Measurements from ENCODE around the gene KBTBD8.

Gene KBTBD8

DNA sequence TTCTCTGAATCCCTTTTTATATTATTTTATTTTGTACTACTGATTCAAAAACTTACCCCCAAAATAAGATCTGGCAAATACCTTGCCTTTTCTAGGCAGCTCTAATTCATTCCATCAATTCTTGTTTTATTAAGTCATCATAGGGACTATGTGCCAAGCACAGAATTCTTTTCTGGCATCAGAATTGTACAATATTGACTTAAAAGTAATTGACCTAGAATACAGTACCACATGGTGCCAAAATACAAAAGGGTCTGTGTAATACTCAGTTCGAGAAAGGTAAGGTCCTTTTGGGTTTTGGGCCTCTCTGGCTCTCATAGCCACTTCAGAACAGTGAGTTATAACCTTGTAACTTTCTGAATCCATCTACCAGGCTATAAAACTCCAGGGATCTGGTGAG lies 46.2 kb downstream of the KBTBD8 start:
- TF ChIP-seq, protein P1, sequence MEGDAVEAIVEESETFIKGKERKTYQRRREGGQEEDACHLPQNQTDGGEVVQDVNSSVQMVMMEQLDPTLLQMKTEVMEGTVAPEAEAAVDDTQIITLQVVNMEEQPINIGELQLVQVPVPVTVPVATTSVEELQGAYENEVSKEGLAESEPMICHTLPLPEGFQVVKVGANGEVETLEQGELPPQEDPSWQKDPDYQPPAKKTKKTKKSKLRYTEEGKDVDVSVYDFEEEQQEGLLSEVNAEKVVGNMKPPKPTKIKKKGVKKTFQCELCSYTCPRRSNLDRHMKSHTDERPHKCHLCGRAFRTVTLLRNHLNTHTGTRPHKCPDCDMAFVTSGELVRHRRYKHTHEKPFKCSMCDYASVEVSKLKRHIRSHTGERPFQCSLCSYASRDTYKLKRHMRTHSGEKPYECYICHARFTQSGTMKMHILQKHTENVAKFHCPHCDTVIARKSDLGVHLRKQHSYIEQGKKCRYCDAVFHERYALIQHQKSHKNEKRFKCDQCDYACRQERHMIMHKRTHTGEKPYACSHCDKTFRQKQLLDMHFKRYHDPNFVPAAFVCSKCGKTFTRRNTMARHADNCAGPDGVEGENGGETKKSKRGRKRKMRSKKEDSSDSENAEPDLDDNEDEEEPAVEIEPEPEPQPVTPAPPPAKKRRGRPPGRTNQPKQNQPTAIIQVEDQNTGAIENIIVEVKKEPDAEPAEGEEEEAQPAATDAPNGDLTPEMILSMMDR (IDR thresholded peaks at IDR 0.05; ENCODE audit: borderline replicate concordance, control extremely low read depth, extremely low read depth, insufficient read depth, missing control alignments): no peak
- in situ Hi-C loops (cut with MboI; ENCODE audit: low sequenced_read_pairs, unreplicated experiment): no loop called here
- DNase-seq (ENCODE audit: low spot score): no peak

DNA sequence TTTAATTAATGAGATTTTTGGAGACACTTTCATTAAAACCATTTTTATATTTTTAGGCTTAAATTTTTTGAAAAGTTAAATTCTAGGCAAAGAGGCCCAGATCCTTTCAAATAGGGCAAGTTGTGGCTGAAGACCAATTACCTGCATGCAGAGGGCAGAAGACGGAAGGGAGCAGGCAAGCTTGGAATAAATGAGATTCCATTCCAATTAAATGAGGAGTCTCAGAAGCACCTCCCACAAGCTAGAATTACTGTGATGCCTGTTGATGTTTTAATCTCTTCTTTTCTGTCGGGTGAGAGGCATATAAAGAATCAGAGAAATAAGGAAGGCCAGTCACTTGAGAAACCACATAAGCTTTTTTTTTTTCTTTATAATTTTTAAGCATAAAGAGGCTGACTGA lies 46.8 kb downstream of the KBTBD8 start:
- TF ChIP-seq, protein P1 (IDR thresholded peaks at IDR 0.05; ENCODE audit: borderline replicate concordance, control extremely low read depth, extremely low read depth, insufficient read depth, missing control alignments): no peak
- in situ Hi-C loops (cut with MboI; ENCODE audit: low sequenced_read_pairs, unreplicated experiment): no loop called here
- DNase-seq (ENCODE audit: low spot score): no peak

DNA sequence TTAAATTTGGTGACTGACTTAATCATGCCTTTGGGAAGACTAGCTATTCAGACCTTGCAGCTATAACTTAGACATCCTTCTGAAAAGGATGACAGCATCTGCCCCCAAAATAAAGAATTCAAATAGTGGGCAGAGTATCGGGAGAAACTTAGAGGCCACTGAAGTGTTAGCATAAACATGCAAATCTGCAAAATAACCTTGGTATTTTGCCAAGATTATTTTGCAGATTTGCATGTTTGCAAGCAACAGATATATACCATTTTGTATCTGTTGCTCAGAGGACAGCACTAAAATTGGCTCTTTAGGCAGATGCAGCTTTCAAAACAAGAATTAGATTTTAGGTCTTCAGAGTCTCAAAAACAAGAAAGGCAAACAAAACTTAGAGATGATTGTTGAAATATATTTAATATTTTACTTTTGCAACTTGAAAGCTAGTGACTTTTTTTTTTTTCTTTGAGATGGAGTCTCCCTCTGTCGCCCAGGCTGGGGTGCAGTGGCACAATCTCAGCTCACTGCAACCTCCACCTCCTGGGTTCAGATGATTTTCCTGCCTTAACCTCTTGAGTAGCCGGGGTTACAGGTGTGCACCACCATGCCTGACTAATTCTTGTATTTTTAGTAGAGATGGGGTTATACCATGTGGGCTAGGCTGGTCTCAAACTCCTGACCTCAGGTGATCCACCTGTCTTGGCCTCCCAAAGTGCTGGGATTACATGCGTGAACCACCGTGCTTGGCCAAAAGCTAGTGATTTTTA lies 47.8 kb downstream of the KBTBD8 start:
- no peak for DNase-seq (ENCODE audit: low spot score)
- TF ChIP-seq, protein P1 (IDR thresholded peaks at IDR 0.05; ENCODE audit: borderline replicate concordance, control extremely low read depth, extremely low read depth, insufficient read depth, missing control alignments): no peak
- in situ Hi-C loops (cut with MboI; ENCODE audit: low sequenced_read_pairs, unreplicated experiment): no loop called here

DNA sequence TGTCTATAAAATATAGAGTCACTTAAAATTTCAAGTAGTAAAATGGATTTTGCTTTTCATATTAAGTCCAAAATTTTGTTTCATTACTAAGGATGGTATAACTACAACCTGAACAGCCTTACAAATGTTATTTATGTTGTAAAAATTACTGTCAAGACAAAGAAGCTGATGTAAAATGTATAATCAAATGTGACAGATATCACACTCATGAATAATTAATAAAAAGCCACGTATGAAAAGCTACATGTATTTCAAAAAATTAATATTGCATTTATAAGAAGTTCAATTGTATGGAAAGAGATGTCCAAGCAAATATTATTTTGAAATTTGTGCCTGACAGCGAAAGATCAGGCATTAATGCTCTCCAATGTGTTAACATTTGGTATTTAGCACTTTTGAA lies 48.9 kb downstream of the KBTBD8 start:
- no peak for DNase-seq (ENCODE audit: low spot score)
- in situ Hi-C loops (cut with MboI; ENCODE audit: low sequenced_read_pairs, unreplicated experiment): no loop called here
- TF ChIP-seq, protein P1 (IDR thresholded peaks at IDR 0.05; ENCODE audit: borderline replicate concordance, control extremely low read depth, extremely low read depth, insufficient read depth, missing control alignments): no peak

DNA sequence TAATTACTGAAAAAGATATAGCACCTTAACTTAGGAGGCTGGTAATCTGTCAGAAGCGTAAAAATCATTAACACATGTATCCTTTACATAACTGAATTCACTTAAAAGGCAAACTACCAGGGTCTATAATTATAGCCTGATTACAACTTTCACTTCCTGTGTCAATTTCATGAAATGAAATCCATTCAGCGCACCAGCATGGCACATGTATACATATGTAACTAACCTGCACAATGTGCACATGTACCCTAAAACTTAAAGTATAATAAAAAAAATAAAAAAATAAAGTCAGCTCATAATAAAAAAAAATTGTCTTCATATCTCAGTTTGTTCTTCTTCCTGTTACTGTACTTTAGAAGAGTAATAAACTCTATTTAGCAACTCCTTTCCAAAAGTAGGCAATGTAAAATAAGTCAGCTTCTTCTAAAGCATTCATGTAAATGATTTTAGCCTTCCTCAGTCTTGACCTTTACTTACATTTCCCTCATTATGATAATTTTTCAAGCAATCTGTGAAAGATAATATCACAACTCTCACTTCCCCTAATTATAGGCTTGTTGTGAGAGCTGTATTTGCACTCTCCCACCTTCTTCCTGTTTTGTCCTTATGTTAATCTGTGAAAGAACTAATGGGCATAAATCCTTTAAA lies 50.1 kb downstream of the KBTBD8 start:
- TF ChIP-seq, protein P1 (IDR thresholded peaks at IDR 0.05; ENCODE audit: borderline replicate concordance, control extremely low read depth, extremely low read depth, insufficient read depth, missing control alignments): no peak
- DNase-seq (ENCODE audit: low spot score): peak; percentile 33

DNA sequence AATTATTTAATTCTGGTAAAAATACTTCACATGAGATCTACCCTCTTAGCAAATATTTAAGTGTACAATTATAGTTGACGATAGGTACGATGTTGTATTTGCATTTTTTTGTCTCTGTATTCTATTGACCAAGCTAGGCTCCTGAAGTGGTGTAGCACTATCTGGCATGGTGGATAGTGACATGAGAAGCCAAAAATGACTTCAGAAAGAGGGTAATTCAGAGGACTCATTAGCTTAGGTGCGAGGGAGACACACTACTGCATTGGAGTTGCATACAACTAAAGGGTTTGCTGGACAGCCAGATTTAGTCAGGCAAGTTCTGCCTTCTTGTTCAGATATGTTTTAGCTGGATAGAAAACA lies 50.6 kb downstream of the KBTBD8 start:
- TF ChIP-seq, protein P1 (IDR thresholded peaks at IDR 0.05; ENCODE audit: borderline replicate concordance, control extremely low read depth, extremely low read depth, insufficient read depth, missing control alignments): no peak
- DNase-seq (ENCODE audit: low spot score): no peak
- in situ Hi-C loops (cut with MboI; ENCODE audit: low sequenced_read_pairs, unreplicated experiment): no loop called here

More for the DNA sequence above, 50.1 kb downstream of the KBTBD8 start:
- in situ Hi-C loops (cut with MboI; ENCODE audit: low sequenced_read_pairs, unreplicated experiment): no loop called here

All from GM13976 (cell line).